Lower lobe of right lung (tissue), 2 donors: Measurements from ENCODE around the gene KCNN4. TPM values are rescaled to one million over a fixed set of nuclear protein-coding genes. Genes with fewer than 3 reads are reported as not detected.

ENCODE experiments used
- ATAC-seq, 2 donors: fragments of 200-7000 bp; cut with Tn5 transposase; one replicate each; pipeline ENCODE4 v1.9.1; 2020 to 2022; ENCODE audit warnings: mild to moderate bottlenecking in 2 of 2, moderate library complexity in 2 of 2
- DNase-seq: peaks from one replicate; pipeline ENCODE4 v3.0.0-alpha.2; 2020
- H3K27ac ChIP-seq: fragments of 200-600 bp; one replicate; pipeline ENCODE4 v1.8.0; 2022
- H3K27me3 ChIP-seq: fragments of 200-600 bp; one replicate; pipeline ENCODE4 v1.8.0; 2022; ENCODE audit warnings: low read depth
- H3K36me3 ChIP-seq: fragments of 200-600 bp; one replicate; pipeline ENCODE4 v1.8.0; 2022; ENCODE audit warnings: mild to moderate bottlenecking
- H3K4me1 ChIP-seq: fragments of 200-600 bp; one replicate; pipeline ENCODE4 v1.8.0; 2022
- H3K4me3 ChIP-seq: fragments of 200-600 bp; one replicate; pipeline ENCODE4 v1.8.0; 2022; ENCODE audit warnings: mild to moderate bottlenecking
- H3K9me3 ChIP-seq: fragments of 200-600 bp; one replicate; pipeline ENCODE4 v1.8.0; 2022
- CTCF ChIP-seq: fragments of 200-600 bp; IDR thresholded peaks from one replicate; pipeline ENCODE4 v1.8.0; 2022; ENCODE audit warnings: antibody characterized with exemption, mild to moderate bottlenecking
- intact Hi-C: fragments of 100-400 bp; cut with DNase I; formaldehyde crosslinking; loops from one replicate; pipeline ENCODE4 v1.11.0; 2022
- total RNA-seq: library from RNA; stranded (reverse); fragmentation: NEBNext Ultra II Directional; extraction: Animal tissue kit (Norgen Biotek cat#: 25700); gene quantifications from one replicate; pipeline ENCODE4 v1.2.1, GENCODE V29; 2021
- donor health status: DM: no; HTN: yes; CAD: no; lungs with severe emphysema.

The KCNN4 gene
- total RNA-seq, 1 donor from 2014 or later: 3.6 TPM

- Histone ChIP-seq H3K36me3 (peaks cover 96% of the 10 kb centered on the region), H3K27ac (peak overlapping the region; percentile 15), H3K9me3 (no peaks in the 10 kb centered on the region), H3K4me1 (peaks cover 11% of the 10 kb centered on the region), H3K4me3 (no peak overlapping the region), H3K27me3 (no peaks in the 10 kb centered on the region)
- intact Hi-C loops: no loop called here
- DNase-seq (peak; percentile 71), ATAC-seq (peak; percentile 81)
- no peak for TF ChIP-seq CTCF
These were observed 42.0 kb downstream of the KCNN4 start for GRCh38 chr19:43738780-43739211.

GRCh38 chr19:43735957-43736356, 44.8 kb downstream of the KCNN4 start:
- H3K36me3 ChIP-seq: peaks cover 97% of the 10 kb centered on the region
- TF ChIP-seq CTCF: no peak
- no peak for ATAC-seq

GRCh38 chr19:43735013-43735412, 45.8 kb downstream of the KCNN4 start:
- Histone ChIP-seq H3K9me3 (no peaks in the 10 kb centered on the region), H3K4me1 (peaks cover 20% of the 10 kb centered on the region), H3K27me3 (no peaks in the 10 kb centered on the region), H3K4me3 (no peak overlapping the region), H3K36me3 (peaks cover 97% of the 10 kb centered on the region), H3K27ac (no peak overlapping the region)
- intact Hi-C loops: no loop called here
- ATAC-seq: no peak
- DNase-seq: no peak
- TF ChIP-seq CTCF: no peak

More at GRCh38 chr19:43735957-43736356, 44.8 kb downstream of the KCNN4 start:
- DNase-seq: no peak
- Histone ChIP-seq H3K4me3 (no peak overlapping the region), H3K4me1 (peaks cover 22% of the 10 kb centered on the region), H3K27me3 (no peaks in the 10 kb centered on the region), H3K27ac (no peak overlapping the region), H3K9me3 (no peaks in the 10 kb centered on the region)
- intact Hi-C loops: no loop called here

- intact Hi-C loops: no loop called here
- ATAC-seq (no peak), DNase-seq (no peak)
- Histone ChIP-seq H3K27me3 (no peaks in the 10 kb centered on the region), H3K36me3 (peaks cover 87% of the 10 kb centered on the region), H3K4me3 (no peak overlapping the region), H3K9me3 (no peaks in the 10 kb centered on the region), H3K27ac (no peak overlapping the region), H3K4me1 (peaks cover 11% of the 10 kb centered on the region)
- no peak for TF ChIP-seq CTCF
These were observed 48.9 kb downstream of the KCNN4 start for GRCh38 chr19:43731846-43732245.

GRCh38 chr19:43731346-43731745, 49.4 kb downstream of the KCNN4 start:
- Histone ChIP-seq H3K36me3 (peaks cover 82% of the 10 kb centered on the region), H3K9me3 (no peaks in the 10 kb centered on the region), H3K4me1 (peaks cover 11% of the 10 kb centered on the region), H3K27me3 (no peaks in the 10 kb centered on the region), H3K27ac (no peak overlapping the region), H3K4me3 (no peak overlapping the region)
- intact Hi-C loops: no loop called here
- ATAC-seq (peak in 1 of 2 donors; percentile 14), DNase-seq (no peak)
- TF ChIP-seq CTCF: no peak

- DNase-seq (no peak), ATAC-seq (no peak)
- no peaks in the 10 kb centered on the region for H3K9me3 ChIP-seq
- intact Hi-C loops: no loop called here
- H3K36me3 ChIP-seq: peaks cover 71% of the 10 kb centered on the region
- no peaks in the 10 kb centered on the region for H3K27me3 ChIP-seq
- no peak for TF ChIP-seq CTCF
- H3K4me3 ChIP-seq: no peak overlapping the region
- no peak overlapping the region for H3K27ac ChIP-seq
- peaks cover 20% of the 10 kb centered on the region for H3K4me1 ChIP-seq
These were observed 50.9 kb downstream of the KCNN4 start for GRCh38 chr19:43729919-43730318.
